ENCODE results near the gene AGR2. TPM values are rescaled to one million over a fixed set of nuclear protein-coding genes. Genes with fewer than 3 reads are reported as not detected.

Gene AGR2
- total RNA-seq, 1 donor from 2014 or later, result not detected

DNA sequence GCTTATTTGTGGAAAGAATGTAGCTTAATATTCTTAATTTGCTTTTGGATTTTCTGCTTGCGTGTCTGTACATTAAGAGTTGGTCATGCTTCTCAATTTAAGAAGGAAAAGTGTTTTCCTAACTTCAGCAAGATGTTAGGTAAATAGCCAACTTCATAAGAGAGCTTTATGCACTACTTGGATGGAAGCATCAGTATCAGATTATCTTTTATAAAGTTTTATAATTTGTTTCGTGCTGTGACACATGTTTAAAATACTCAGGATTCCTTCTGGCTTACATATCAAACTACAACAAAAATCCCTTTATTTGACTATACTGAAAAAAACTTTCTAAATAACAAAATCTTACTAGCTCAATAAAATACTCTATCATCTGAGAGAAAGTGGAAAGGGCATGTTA is 34.8 kb upstream of the AGR2 start:
- Mint-ChIP-seq H3K36me3 (ENCODE audit: low read depth) (no peaks in the 10 kb centered on the region), H3K4me1 (peaks cover 7% of the 10 kb centered on the region), H3K9me3 (peaks cover 3% of the 10 kb centered on the region), H3K27ac (ENCODE audit: unreplicated experiment) (no peak overlapping the region), H3K4me3 (no peak overlapping the region), H3K27me3 (ENCODE audit: low read depth) (no peaks in the 10 kb centered on the region)
- no peak for DNase-seq (ENCODE audit: low read depth, low spot score)
- TF ChIP-seq, protein P1, sequence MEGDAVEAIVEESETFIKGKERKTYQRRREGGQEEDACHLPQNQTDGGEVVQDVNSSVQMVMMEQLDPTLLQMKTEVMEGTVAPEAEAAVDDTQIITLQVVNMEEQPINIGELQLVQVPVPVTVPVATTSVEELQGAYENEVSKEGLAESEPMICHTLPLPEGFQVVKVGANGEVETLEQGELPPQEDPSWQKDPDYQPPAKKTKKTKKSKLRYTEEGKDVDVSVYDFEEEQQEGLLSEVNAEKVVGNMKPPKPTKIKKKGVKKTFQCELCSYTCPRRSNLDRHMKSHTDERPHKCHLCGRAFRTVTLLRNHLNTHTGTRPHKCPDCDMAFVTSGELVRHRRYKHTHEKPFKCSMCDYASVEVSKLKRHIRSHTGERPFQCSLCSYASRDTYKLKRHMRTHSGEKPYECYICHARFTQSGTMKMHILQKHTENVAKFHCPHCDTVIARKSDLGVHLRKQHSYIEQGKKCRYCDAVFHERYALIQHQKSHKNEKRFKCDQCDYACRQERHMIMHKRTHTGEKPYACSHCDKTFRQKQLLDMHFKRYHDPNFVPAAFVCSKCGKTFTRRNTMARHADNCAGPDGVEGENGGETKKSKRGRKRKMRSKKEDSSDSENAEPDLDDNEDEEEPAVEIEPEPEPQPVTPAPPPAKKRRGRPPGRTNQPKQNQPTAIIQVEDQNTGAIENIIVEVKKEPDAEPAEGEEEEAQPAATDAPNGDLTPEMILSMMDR (conservative IDR thresholded peaks at IDR 0.05), result no peak

DNA sequence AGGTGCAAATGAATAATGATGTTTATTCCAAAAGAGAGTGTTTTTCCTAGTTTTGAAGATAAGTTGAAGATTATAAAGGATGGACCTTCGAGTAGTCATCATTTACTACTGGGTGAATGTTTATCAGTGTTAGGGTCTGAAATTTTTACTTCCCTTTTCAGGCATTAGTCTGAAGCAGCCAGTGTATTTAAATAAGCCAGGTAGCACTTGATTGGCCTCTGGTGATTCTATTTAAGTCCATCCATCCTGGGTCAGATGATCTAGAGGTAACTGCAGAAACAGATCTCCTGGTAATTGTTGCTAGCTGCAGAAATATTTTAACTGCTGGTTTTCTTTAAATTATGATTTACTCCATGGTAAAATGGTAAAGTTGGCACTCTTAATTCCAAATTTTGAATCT is 34.1 kb upstream of the AGR2 start:
- DNase-seq (ENCODE audit: low read depth, low spot score), result no peak
- Mint-ChIP-seq H3K4me1 (peaks cover 7% of the 10 kb centered on the region), H3K9me3 (no peaks in the 10 kb centered on the region), H3K27ac (ENCODE audit: unreplicated experiment) (no peak overlapping the region), H3K27me3 (ENCODE audit: low read depth) (no peaks in the 10 kb centered on the region), H3K4me3 (no peak overlapping the region), H3K36me3 (ENCODE audit: low read depth) (no peaks in the 10 kb centered on the region)
- TF ChIP-seq, protein P1 (conservative IDR thresholded peaks at IDR 0.05), result no peak

DNA sequence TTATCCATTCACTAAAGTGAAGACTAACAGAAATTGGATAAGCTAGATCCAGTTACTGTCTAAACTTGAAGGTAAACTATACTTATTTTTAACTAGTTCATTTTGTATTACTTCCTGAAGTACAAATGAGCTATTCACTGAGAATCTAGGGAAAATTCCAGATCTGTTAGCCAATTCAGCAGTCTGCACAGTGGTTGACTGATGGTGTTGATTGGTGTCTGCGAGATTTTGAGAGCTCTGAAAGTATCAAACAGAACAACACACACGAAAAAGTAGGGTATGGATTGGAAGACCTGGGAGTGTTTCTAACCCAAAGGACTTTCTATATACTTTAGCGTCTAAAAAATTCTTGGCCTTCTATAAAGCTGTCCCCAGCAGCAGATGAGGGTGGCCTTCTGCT is 33.6 kb upstream of the AGR2 start:
- Mint-ChIP-seq H3K4me1 (peaks cover 7% of the 10 kb centered on the region), H3K4me3 (no peak overlapping the region), H3K27ac (ENCODE audit: unreplicated experiment) (no peak overlapping the region), H3K9me3 (no peaks in the 10 kb centered on the region), H3K36me3 (ENCODE audit: low read depth) (no peaks in the 10 kb centered on the region), H3K27me3 (ENCODE audit: low read depth) (no peaks in the 10 kb centered on the region)
- no peak for DNase-seq (ENCODE audit: low read depth, low spot score)
- TF ChIP-seq, protein P1 (conservative IDR thresholded peaks at IDR 0.05), result no peak

DNA sequence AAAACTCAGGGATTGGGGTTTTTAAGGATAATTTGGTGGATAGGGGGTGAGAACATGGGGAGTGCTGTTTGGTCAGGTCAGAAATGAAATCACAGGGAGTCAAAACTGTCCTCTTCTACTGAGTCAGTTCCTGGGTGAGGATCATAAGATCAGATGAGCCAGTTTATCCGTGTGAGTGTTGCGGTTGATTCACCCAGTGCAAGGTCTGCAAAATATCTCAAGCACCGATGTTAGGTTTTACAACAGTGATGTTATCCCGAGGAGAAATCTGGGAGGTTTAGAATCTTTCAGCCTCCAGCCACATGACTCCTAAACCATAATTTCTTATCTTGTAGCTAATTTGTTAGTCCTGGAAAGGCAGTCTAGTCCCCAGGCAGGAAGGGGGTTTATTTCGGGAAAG is 31.7 kb upstream of the AGR2 start:
- TF ChIP-seq, protein P1 (conservative IDR thresholded peaks at IDR 0.05), result no peak
- H3K4me1 Mint-ChIP-seq, result peaks cover 7% of the 10 kb centered on the region
- no peak for DNase-seq (ENCODE audit: low read depth, low spot score)
- H3K9me3 Mint-ChIP-seq, result no peaks in the 10 kb centered on the region
- H3K36me3 Mint-ChIP-seq (ENCODE audit: low read depth), result no peaks in the 10 kb centered on the region
- H3K4me3 Mint-ChIP-seq, result no peak overlapping the region
- H3K27ac Mint-ChIP-seq (ENCODE audit: unreplicated experiment), result no peak overlapping the region
- H3K27me3 Mint-ChIP-seq (ENCODE audit: low read depth), result no peaks in the 10 kb centered on the region

DNA sequence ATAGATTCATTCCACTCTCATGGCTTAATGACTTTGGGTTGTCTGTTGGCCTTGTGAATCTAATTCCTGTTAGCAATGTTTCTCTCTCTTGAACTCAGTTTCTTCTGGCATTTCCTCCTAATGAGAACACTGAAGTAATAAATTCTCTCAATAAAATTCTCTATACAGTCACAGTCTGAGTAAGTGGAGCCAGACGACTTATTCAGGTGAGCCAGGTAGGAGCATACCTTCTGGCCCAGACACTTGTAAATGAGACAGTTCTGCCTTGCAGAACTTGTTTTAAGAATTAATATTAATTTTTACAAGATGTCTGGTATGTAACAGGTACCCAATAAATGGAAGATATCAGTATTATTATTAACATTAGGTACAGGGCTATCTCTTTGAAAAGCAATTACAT is 28.6 kb upstream of the AGR2 start:
- H3K27me3 Mint-ChIP-seq (ENCODE audit: low read depth), result no peaks in the 10 kb centered on the region
- no peak overlapping the region for H3K27ac Mint-ChIP-seq (ENCODE audit: unreplicated experiment)

More for the DNA sequence above, 28.6 kb upstream of the AGR2 start:
- H3K9me3 Mint-ChIP-seq, result peaks cover 8% of the 10 kb centered on the region
- TF ChIP-seq, protein P1 (conservative IDR thresholded peaks at IDR 0.05), result no peak
- no peak for DNase-seq (ENCODE audit: low read depth, low spot score)
- peaks cover 3% of the 10 kb centered on the region for H3K36me3 Mint-ChIP-seq (ENCODE audit: low read depth)
- H3K4me3 Mint-ChIP-seq, result no peak overlapping the region
- no peaks in the 10 kb centered on the region for H3K4me1 Mint-ChIP-seq
